ENCODE measurements around the gene MXD3.
"Not testable (repeated sequence)": the region's sequence is repeated elsewhere in the genome, so short reads cannot be mapped to it uniquely, and the experiment has no call there.

The MXD3 gene

GRCh38 chr5:177306103-177306640 is 5.5 kb downstream of the MXD3 start:
- DNase-seq (ENCODE audit: insufficient read length, low spot score); FAIRE-seq: not testable (repeated sequence)

GRCh38 chr5:177304392-177305119 is 7.1 kb downstream of the MXD3 start:
- no peak for DNase-seq (ENCODE audit: insufficient read length, low spot score)
- FAIRE-seq: no peak

DNA sequence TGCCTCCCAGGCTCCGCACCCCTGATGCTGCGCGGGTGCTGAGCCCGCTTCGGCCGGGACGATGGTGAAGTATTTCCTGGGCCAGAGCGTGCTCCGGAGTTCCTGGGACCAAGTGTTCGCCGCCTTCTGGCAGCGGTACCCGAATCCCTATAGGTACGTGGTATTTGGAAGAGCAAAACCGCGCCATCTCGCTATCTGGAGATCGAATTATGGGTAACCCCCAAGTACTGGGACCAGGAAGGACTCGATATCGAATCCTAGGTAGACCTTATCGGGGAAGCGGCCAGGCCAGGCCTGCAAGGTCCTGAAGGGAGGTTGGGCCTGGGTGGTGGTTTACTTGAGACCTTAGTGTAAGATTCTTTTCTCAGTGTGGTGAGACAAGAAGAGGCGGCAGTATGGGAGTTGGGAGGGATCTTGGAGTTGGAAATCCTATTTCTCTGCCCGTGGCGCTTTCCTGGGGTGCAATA is 7.7 kb downstream of the MXD3 start:
- DNase-seq (ENCODE audit: insufficient read length, low spot score) (no peak), FAIRE-seq (no peak)

DNA sequence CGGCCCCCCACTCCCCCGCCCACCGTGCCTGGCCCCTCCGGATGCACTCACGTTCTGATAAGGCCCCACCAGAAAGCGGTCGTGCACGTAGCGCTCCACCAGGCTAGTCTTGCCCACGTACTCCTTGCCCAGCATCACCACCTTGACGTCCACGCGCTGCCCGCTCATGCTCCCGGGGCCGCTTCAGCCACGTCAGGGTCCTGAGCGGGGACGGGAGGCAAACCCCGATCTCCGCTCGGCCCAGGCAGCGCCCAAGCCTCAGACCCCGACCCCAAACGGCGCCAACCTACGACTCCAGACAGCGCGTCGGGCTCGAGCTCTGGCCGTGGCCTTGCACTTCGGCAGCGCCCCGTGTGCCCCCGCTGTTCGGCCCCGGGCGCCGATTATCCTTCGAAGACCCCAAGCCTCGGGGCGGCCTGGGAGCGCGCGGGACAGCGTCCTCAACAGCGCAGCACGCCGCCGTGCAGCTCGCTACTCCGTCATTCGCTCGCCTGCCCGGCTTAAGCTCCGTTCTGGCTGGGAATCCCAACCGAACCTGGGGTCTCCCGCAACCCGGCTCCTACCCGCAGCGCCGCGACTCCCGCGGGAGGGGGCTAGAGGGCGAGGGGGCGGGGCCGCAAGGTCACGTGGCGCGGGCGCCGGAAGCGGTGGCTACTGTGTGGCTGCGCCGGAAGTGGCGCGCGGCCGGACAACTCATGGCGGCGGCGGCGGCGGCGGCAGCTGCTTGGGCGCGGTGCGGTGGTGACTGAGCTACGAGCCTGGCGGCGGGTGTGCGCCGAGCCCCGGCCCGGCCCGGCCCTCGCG is 8.4 kb downstream of the MXD3 start, which contains the start of the genes PRELID1 and RAB24:
Gene PRELID1 (plus strand): TSS at position 679 of the 804 bp plus-strand sequence. CDS start 187 bp downstream, outside the sequence.
Gene RAB24 (minus strand): TSS at position 599 of the 804 bp plus-strand sequence. CDS start 431 bp downstream, at position 168.
- DNase-seq (ENCODE audit: insufficient read length, low spot score) (peak; percentile 78), FAIRE-seq (peak; percentile 44)

GRCh38 chr5:177302354-177303110 is 9.2 kb downstream of the MXD3 start:
- no peak for FAIRE-seq
- DNase-seq (ENCODE audit: insufficient read length, low spot score): no peak

GRCh38 chr5:177301503-177302165 is 10.1 kb downstream of the MXD3 start:
- FAIRE-seq: no peak

GRCh38 chr5:177300951-177301350 is 10.7 kb downstream of the MXD3 start:
- no peak for FAIRE-seq
- no peak for DNase-seq (ENCODE audit: insufficient read length, low spot score)

More at GRCh38 chr5:177301503-177302165, 10.1 kb downstream of the MXD3 start:
- no peak for DNase-seq (ENCODE audit: insufficient read length, low spot score)

DNA sequence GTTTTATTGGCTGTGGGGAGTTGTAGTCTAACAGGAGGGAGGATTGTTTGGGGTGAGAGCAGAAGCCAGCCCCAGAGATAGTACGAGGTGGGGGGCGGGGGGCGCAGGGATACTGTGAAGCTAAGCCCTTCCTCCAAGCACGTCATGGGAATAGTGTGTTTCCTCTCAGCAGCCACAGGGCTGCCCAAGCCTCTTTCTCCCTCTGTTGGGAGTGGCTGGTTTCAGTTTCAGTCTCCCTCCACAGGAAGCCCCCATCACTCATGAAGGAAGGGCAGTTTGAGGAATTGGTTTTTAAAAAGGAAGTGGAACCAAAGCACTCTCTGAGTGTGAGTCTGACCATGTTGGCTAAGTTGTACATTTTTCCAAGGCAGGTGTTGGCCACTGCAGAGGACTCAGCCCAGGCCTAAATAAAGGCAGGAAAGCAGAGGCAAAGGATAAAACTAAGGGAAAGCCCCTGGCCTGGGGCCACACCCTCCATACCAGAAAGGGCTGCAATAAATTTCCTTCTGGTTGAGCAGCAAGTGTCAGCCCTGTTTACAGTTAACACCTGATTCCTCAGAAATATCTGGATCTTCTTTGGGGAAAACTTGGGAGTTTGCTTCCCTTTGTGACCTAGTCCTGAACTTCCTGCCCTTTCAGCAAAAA is 11.3 kb downstream of the MXD3 start:
- FAIRE-seq: no peak
- DNase-seq (ENCODE audit: insufficient read length, low spot score): peak; percentile 74

GRCh38 chr5:177299697-177300096 is 12.0 kb downstream of the MXD3 start:
- FAIRE-seq (no peak), DNase-seq (ENCODE audit: insufficient read length, low spot score) (no peak)

DNA sequence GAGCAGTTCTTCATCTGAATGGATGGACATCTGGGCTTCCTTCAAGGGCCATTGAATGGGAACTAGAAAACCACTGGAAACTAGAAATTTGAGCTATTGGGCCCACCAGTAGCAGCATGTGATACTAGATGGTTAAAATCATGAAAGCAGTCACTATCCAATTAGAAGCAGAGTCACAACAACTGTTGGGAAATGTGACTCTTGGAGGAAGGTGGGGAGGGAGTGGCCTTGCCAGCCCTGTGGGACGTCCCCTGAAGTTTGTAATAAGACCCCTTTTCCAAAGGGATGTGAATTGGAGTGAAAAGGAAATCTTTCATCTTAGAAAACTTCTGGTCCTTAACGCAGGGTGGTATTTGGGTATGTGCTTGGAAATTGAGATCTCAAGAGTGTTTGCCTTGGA is 13.8 kb downstream of the MXD3 start:
- DNase-seq (ENCODE audit: insufficient read length, low spot score) (no peak), FAIRE-seq (no peak)

- FAIRE-seq (no peak), DNase-seq (ENCODE audit: insufficient read length, low spot score) (no peak)
Observed at GRCh38 chr5:177296581-177296980, 15.1 kb downstream of the MXD3 start.

- FAIRE-seq: no peak
Observed at GRCh38 chr5:177295924-177296323, 15.8 kb downstream of the MXD3 start.

GRCh38 chr5:177294632-177295031 is 17.1 kb downstream of the MXD3 start:
- FAIRE-seq (no peak), DNase-seq (ENCODE audit: insufficient read length, low spot score) (no peak)

More at GRCh38 chr5:177295924-177296323, 15.8 kb downstream of the MXD3 start:
- no peak for DNase-seq (ENCODE audit: insufficient read length, low spot score)

- DNase-seq (ENCODE audit: insufficient read length, low spot score) (no peak), FAIRE-seq (no peak)
Observed at GRCh38 chr5:177293819-177294581, 17.7 kb downstream of the MXD3 start.

GRCh38 chr5:177291735-177292134 is 20.0 kb downstream of the MXD3 start:
- DNase-seq (ENCODE audit: insufficient read length, low spot score) (no peak), FAIRE-seq (no peak)

DNA sequence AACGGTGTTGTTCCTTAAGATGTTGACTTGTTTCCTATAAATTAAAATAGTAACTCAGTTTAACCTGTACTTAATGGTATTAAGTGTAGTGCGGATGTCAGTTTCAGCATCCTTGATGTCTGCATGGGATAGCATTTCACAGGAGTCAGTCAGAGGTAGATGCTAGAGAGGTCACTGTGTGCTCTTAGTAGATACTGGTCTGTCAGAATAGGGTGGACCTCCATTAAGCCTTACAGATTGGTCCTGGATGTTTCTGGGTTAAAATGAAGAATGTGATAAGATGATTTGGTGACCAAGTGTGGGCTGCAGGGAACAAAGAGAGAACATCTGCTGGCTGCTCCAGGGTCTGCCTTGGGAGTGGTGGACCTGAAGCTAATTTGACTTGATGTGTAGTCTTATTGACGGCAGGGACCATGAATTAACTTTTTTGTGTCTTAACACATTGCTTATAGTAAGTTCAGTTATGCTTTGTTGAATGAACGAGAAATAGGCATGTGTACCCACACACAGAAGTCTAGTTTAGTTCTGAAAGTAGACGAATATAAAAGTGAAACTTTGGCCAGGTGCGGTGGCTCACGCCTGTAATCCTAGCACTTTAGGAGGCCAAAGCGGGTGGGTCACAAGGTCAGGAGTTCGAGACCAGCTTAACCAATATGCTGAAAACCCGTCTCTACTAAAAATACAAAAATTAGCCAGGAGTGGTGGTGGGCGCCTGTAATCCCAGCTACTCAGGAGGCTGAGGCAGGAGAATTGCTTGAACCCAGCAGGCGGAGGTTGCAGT is 20.7 kb downstream of the MXD3 start:
- DNase-seq (ENCODE audit: insufficient read length, low spot score): no peak
- no peak for FAIRE-seq

DNA sequence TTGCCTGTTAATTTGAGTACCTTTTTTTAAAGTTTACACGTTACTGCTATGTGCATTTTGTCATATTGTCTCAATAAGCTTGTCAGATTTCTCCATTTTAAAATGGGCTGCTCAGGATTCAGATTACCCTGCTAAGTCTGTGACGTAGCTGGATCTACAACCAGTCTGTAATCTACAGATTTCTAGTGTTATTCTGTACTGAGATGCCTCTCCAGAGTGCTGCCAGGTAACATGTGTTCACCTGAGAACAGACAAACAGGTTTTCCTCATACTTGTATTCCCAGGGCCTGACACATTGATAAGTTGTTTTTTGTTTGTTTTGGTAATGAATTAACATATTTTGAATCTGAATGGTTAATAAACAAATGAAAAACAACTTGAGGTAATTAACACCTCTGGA is 23.5 kb downstream of the MXD3 start:
- DNase-seq (ENCODE audit: insufficient read length, low spot score) (no peak), FAIRE-seq (no peak)

DNA sequence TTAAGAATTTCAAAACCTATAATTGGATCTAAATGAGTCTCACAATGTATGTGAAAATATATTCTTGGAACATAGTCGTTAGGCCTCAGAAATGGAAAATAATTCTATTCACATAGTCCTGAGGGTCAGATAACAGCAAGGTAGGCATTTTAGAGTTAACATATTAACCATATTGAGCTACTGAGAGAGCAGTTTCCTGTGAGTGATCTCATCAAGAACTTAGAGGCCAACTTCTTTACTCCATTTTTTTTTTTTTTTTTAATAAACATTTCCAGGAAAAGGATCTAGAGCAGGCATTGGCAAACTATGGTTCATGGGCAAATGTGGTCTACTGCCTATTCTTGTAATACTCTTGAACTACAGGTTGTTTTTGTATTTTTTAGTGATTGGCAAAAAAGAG is 34.8 kb downstream of the MXD3 start:
- DNase-seq (ENCODE audit: insufficient read length, low spot score) (no peak), FAIRE-seq (no peak)

Data from HTR-8/SVneo (cell line).